PC-3 (cell line): ENCODE data around the gene ARHGAP42. TPM values are rescaled to one million over a fixed set of nuclear protein-coding genes. Genes with fewer than 3 reads are reported as not detected.

Experiments used
- ATAC-seq: fragments of 200-7000 bp; cut with Tn5 transposase; 2 replicates; pipeline ENCODE4 v1.9.1; 2020; ENCODE audit warnings: mild to moderate bottlenecking, moderate library complexity
- BruUV-seq: library from RNA; stranded (reverse); fragments of 400-500 nt; replicated peaks from 2 replicates; lab custom pipeline; 2021; lab: Mats Ljungman, UMichigan
- CTCF ChIA-PET: fragments of 300-600 bp; sonication (Branson Sonifier 250); formaldehyde crosslinking; loops from one replicate; lab custom pipeline; 2022; ENCODE audit warnings: antibody characterized with exemption; lab: Charles Lee
- POLR2A ChIA-PET: fragments of 300-600 bp; sonication (Branson Sonifier 250); formaldehyde crosslinking; loops from one replicate; lab custom pipeline; 2022; ENCODE audit warnings: antibody characterized with exemption; ENCODE audit not compliant: unreplicated experiment; lab: Charles Lee
- DNase-seq: peaks from one replicate; pipeline ENCODE4 v3.0.0-alpha.2; 2015
- H2AFZ ChIP-seq: fragments of 300-600 bp; sonication (generic); 2 replicates; pipeline ENCODE4 v1.6.0; 2016; ENCODE audit warnings: antibody characterized with exemption, low read length
- H3F3A ChIP-seq: fragments of 300-600 bp; sonication (generic); one replicate; pipeline ENCODE4 v1.6.0; 2017; ENCODE audit warnings: antibody characterized with exemption, low read length, control low read depth, mild to moderate bottlenecking; ENCODE audit not compliant: unreplicated experiment
- H3K27ac ChIP-seq: fragments of 300-600 bp; sonication (generic); 2 replicates; pipeline ENCODE4 v1.5.1; 2016; ENCODE audit warnings: mild to moderate bottlenecking, low read length
- H3K27me3 ChIP-seq: fragments of 300-600 bp; sonication (generic); 2 replicates; pipeline ENCODE4 v1.6.1; 2016; ENCODE audit warnings: low read length, mixed read lengths
- H3K36me3 ChIP-seq: fragments of 300-600 bp; sonication (generic); 2 replicates; pipeline ENCODE4 v1.6.1; 2016; ENCODE audit warnings: low read depth, mixed run types, low read length, mixed read lengths
- H3K4me1 ChIP-seq: fragments of 300-600 bp; sonication (generic); 2 replicates; pipeline ENCODE4 v1.5.1; 2016; ENCODE audit warnings: low read length; ENCODE audit not compliant: insufficient read depth
- H3K4me2 ChIP-seq: fragments of 300-600 bp; sonication (generic); 2 replicates; pipeline ENCODE4 v1.6.0; 2016; ENCODE audit warnings: low read length
- H3K4me3 ChIP-seq: fragments of 300-600 bp; sonication (generic); 2 replicates; pipeline ENCODE4 v1.5.1; 2016; ENCODE audit warnings: mild to moderate bottlenecking, low read length, mixed read lengths
- H3K79me2 ChIP-seq: fragments of 300-600 bp; sonication (generic); 2 replicates; pipeline ENCODE4 v1.6.1; 2017; ENCODE audit warnings: low read length, mixed read lengths
- H3K9ac ChIP-seq: fragments of 300-600 bp; sonication (generic); 2 replicates; pipeline ENCODE4 v1.6.0; 2016; ENCODE audit warnings: mild to moderate bottlenecking, low read length
- H3K9me2 ChIP-seq: fragments of 300-600 bp; sonication (generic); replicated peaks from 2 replicates; pipeline ENCODE4 v1.6.1; 2016; ENCODE audit warnings: mixed run types, low read length, mixed read lengths
- H3K9me3 ChIP-seq: fragments of 300-600 bp; sonication (generic); 2 replicates; pipeline ENCODE4 v1.6.1; 2016; ENCODE audit warnings: low read length, mixed read lengths
- H4K20me1 ChIP-seq: fragments of 300-600 bp; sonication (generic); 2 replicates; pipeline ENCODE4 v1.6.1; 2016; ENCODE audit warnings: low read length, mixed read lengths
- EZH2 ChIP-seq: fragments of 300-600 bp; sonication (generic); IDR thresholded peaks from one replicate; pipeline ENCODE4 v1.6.1; 2017; ENCODE audit warnings: antibody characterized with exemption, mild to moderate bottlenecking, low read length; ENCODE audit not compliant: unreplicated experiment
- EZH2phosphoT487 ChIP-seq: fragments of 300-600 bp; sonication (generic); IDR thresholded peaks from 2 replicates; pipeline ENCODE4 v1.6.1; 2018; ENCODE audit warnings: mild to moderate bottlenecking, antibody characterized with exemption, low read length, borderline replicate concordance
- intact Hi-C: fragments of 100-400 bp; cut with micrococcal nuclease; formaldehyde crosslinking; loops from 2 replicates; pipeline ENCODE4 v1.9.0; 2023
- total RNA-seq: library from RNA; depleted of rRNA; stranded (reverse); fragments of >200 nt; gene quantifications from 2 replicates; pipeline ENCODE4 v1.2.3, GENCODE V29; 2014
- TF ChIP-seq, protein P1 (sequence below): fragments of 300-600 bp; sonication (generic); conservative IDR thresholded peaks from 2 replicates; pipeline ENCODE4 v1.5.1; 2017; ENCODE audit warnings: antibody characterized with exemption, low read depth, mild to moderate bottlenecking, low read length

ARHGAP42 gene
- total RNA-seq, 1 experiment from 2014 or later = 12.1 TPM

- BruUV-seq = no TSS peak
- peaks cover 16% of the 10 kb centered on the region for H3K4me1 ChIP-seq
- H3K79me2 ChIP-seq = peaks cover 9% of the 10 kb centered on the region
- H3K4me3 ChIP-seq = no peak overlapping the region
- H3K9me2 ChIP-seq = no peaks in the 10 kb centered on the region
- H4K20me1 ChIP-seq = no peaks in the 10 kb centered on the region
- DNase-seq (no peak), ATAC-seq (no peak)
- no peak for TF ChIP-seq EZH2phosphoT487
- no peak for TF ChIP-seq EZH2
- TF ChIP-seq, protein P1, sequence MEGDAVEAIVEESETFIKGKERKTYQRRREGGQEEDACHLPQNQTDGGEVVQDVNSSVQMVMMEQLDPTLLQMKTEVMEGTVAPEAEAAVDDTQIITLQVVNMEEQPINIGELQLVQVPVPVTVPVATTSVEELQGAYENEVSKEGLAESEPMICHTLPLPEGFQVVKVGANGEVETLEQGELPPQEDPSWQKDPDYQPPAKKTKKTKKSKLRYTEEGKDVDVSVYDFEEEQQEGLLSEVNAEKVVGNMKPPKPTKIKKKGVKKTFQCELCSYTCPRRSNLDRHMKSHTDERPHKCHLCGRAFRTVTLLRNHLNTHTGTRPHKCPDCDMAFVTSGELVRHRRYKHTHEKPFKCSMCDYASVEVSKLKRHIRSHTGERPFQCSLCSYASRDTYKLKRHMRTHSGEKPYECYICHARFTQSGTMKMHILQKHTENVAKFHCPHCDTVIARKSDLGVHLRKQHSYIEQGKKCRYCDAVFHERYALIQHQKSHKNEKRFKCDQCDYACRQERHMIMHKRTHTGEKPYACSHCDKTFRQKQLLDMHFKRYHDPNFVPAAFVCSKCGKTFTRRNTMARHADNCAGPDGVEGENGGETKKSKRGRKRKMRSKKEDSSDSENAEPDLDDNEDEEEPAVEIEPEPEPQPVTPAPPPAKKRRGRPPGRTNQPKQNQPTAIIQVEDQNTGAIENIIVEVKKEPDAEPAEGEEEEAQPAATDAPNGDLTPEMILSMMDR = no peak
- CTCF ChIA-PET = no interaction called here
- H3F3A ChIP-seq = no peaks in the 10 kb centered on the region
- no peaks in the 10 kb centered on the region for H3K9me3 ChIP-seq
- no peaks in the 10 kb centered on the region for H3K36me3 ChIP-seq
- H3K27me3 ChIP-seq = no peaks in the 10 kb centered on the region
- intact Hi-C loops = loop anchor here (5.0 kb wide), 1 partner anchor 33 kb away; no protein-coding TSS in a partner anchor
- POLR2A ChIA-PET = interaction anchor here (1.8 kb wide), 1 partner anchor 162 kb away, joined by 7 read pairs; no protein-coding TSS in a partner anchor
- no peak overlapping the region for H3K9ac ChIP-seq
- no peak overlapping the region for H3K4me2 ChIP-seq
- H3K27ac ChIP-seq = no peak overlapping the region
- no peak overlapping the region for H2AFZ ChIP-seq
These were observed 162.8 kb downstream of the ARHGAP42 start for GRCh38 chr11:100849901-100850235.

DNA sequence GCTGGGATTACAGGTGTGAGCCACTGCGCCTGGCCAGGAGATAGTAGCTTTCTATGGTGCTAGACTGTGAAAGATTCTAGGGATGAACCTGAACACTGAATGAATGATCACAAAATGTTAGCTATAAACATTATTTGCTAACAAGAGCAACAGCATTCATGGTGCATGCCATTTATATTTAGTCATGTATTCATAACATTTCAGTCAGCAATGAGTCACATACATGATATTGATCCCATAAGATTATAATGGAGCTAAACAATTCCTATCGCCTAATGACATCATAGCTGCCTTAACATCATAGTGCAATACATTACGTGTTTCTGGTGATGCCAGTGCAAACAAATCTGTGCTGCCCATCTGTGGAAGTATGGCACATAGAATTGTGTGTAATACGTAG is 164.1 kb downstream of the ARHGAP42 start:
- intact Hi-C loops = loop anchor here (1.0 to 5.0 kb wide), 4 partner anchors 20 to 167 kb away; no protein-coding TSS in a partner anchor
- Histone ChIP-seq H3K27ac (peak overlapping the region; percentile 74), H4K20me1 (no peaks in the 10 kb centered on the region), H3K9me3 (no peaks in the 10 kb centered on the region), H3K27me3 (no peaks in the 10 kb centered on the region), H3K79me2 (peaks cover 9% of the 10 kb centered on the region), H3K4me3 (no peak overlapping the region), H3K4me1 (peaks cover 21% of the 10 kb centered on the region), H3K4me2 (peak overlapping the region; percentile 26), H3K9ac (peak overlapping the region; percentile 39), H3F3A (no peaks in the 10 kb centered on the region), H2AFZ (no peak overlapping the region), H3K9me2 (no peaks in the 10 kb centered on the region), H3K36me3 (no peaks in the 10 kb centered on the region)
- BruUV-seq = no TSS peak
- DNase-seq (peak; percentile 95), ATAC-seq (peak; percentile 83)
- ChIA-PET POLR2A (interaction anchor here (0.9 to 1.8 kb wide), 2 partner anchors 75 to 163 kb away, joined by 5 to 7 read pairs; no protein-coding TSS in a partner anchor), CTCF (interaction anchor here (0.6 to 1.1 kb wide), 4 partner anchors 72 to 163 kb away, joined by 4 to 7 read pairs (median 5); no protein-coding TSS in a partner anchor)
- TF ChIP-seq, protein P1 = no peak
- no peak for TF ChIP-seq EZH2phosphoT487

DNA sequence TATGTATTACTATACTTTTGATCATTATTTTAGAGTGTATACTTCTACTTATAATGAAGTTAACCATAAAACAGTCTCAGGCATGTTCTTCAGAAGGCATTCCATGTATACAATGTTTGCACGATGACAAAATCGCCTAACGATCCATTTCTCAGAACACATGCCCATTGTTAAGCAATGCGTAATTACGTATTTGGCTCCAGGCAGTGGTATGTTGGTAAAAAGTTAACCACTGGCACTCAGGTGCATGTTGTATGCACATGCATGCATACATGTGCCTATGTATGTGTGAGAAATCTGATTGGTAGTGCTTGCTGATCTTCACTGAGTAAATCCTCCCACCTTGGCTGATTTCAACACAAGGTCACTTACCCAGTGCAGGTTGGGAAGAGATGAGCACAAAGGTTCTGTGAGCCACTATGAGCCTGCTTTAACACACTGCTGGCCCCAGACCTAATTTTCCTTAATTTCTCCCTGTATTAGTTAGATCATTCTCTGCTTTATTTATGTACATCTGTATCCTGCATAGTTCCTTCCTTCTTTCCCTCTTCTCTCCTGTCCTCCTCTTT is 164.6 kb downstream of the ARHGAP42 start:
- Histone ChIP-seq H4K20me1 (no peaks in the 10 kb centered on the region), H3F3A (no peaks in the 10 kb centered on the region), H3K4me2 (no peak overlapping the region), H3K9ac (peak overlapping the region; percentile 12; the same call in 1 of the 2 replicates), H3K27me3 (no peaks in the 10 kb centered on the region), H3K4me1 (peaks cover 21% of the 10 kb centered on the region), H3K4me3 (no peak overlapping the region), H3K9me2 (no peaks in the 10 kb centered on the region), H3K79me2 (peaks cover 9% of the 10 kb centered on the region), H3K9me3 (no peaks in the 10 kb centered on the region), H3K36me3 (no peaks in the 10 kb centered on the region), H3K27ac (peak overlapping the region; percentile 54), H2AFZ (no peak overlapping the region)
- POLR2A ChIA-PET = interaction anchor here (0.9 to 1.8 kb wide), 2 partner anchors 75 to 164 kb away, joined by 5 to 7 read pairs; no protein-coding TSS in a partner anchor
- ATAC-seq = no peak
- no TSS peak for BruUV-seq
- intact Hi-C loops = loop anchor here (1.0 to 5.0 kb wide), 4 partner anchors 20 to 167 kb away; no protein-coding TSS in a partner anchor
- DNase-seq = peak; percentile 20
- TF ChIP-seq EZH2 (no peak), EZH2phosphoT487 (no peak)
- TF ChIP-seq, protein P1 = no peak
- CTCF ChIA-PET = interaction anchor here (0.6 to 1.1 kb wide), 4 partner anchors 73 to 164 kb away, joined by 4 to 7 read pairs (median 5); no protein-coding TSS in a partner anchor
